ENCODE data around the gene LSM3. TPM values are rescaled to one million over a fixed set of nuclear protein-coding genes. Genes with fewer than 3 reads are reported as not detected.

The LSM3 gene
- total and polyA plus RNA-seq, 2 of the 4 experiments (the other 2 are of a cell fraction): 3.4 to 11.5 TPM

DNA sequence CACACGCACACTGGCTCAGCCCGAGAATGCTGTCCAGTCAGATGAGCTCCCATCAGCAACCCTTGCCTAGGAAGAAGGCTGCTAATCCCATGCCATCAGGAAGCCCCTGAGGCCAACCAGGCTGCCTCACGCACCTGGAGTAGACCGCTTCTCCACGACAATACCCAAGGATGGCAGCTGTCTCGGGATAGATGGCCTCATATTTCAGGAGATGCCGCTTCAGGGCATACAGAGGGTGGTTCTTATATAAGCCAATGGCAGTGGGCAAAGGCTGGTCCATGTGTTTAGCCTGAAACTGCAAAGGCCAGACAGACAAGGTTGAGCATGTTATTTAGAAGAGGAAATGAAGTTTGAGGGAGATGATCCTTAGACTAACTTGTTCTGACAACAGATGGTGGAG is 22.4 kb upstream of the LSM3 start:
- no CpG with 5 or more reads among the region's 7 CpGs for WGBS, 2 experiments (ENCODE audit: extremely low coverage in 2 of 2, insufficient read length in 1 of 2)
- no peak overlapping the region for H3K56ac ChIP-seq (ENCODE audit: extremely low read depth, insufficient read depth, low read length)
- peaks cover 71% of the 10 kb centered on the region for H3K36me3 ChIP-seq (ENCODE audit: control insufficient read depth, insufficient read depth, low read length)

More for the DNA sequence above, 22.4 kb upstream of the LSM3 start:
- H3K27ac ChIP-seq (ENCODE audit: insufficient read depth, low read length): no peak overlapping the region
- H2AK5ac ChIP-seq (ENCODE audit: low read depth, low read length): no peak overlapping the region
- TF ChIP-seq MXI1 (IDR thresholded peaks at IDR 0.05; ENCODE audit: borderline replicate concordance, low read depth, low read length) (no peak), SMC3 (IDR thresholded peaks at IDR 0.05; ENCODE audit: low read depth, low read length) (no peak), RFX5 (IDR thresholded peaks at IDR 0.05; ENCODE audit: low read depth, low read length) (no peak), FOS (IDR thresholded peaks at IDR 0.05; ENCODE audit: low read depth, low read length) (no peak), MAFK (IDR thresholded peaks at IDR 0.05; ENCODE audit: low read depth, low read length) (no peak), CEBPB (IDR thresholded peaks at IDR 0.05; ENCODE audit: low read depth, low read length) (no peak), MAZ (IDR thresholded peaks at IDR 0.05; ENCODE audit: borderline replicate concordance, low read depth, low read length) (no peak), BHLHE40 (IDR thresholded peaks at IDR 0.05; ENCODE audit: low read depth, low read length) (no peak), CHD1 (IDR thresholded peaks at IDR 0.05; ENCODE audit: low read depth, low read length) (no peak), POLR2A (IDR thresholded peaks at IDR 0.05; ENCODE audit: low read depth, low read length) (no peak), RAD21 (IDR thresholded peaks at IDR 0.05; ENCODE audit: low read length) (no peak), RCOR1 (IDR thresholded peaks at IDR 0.05; ENCODE audit: insufficient replicate concordance, low read length) (no peak), NFE2L2 (IDR thresholded peaks at IDR 0.05; ENCODE audit: low read depth, low read length) (no peak)
- TF ChIP-seq, protein P1, sequence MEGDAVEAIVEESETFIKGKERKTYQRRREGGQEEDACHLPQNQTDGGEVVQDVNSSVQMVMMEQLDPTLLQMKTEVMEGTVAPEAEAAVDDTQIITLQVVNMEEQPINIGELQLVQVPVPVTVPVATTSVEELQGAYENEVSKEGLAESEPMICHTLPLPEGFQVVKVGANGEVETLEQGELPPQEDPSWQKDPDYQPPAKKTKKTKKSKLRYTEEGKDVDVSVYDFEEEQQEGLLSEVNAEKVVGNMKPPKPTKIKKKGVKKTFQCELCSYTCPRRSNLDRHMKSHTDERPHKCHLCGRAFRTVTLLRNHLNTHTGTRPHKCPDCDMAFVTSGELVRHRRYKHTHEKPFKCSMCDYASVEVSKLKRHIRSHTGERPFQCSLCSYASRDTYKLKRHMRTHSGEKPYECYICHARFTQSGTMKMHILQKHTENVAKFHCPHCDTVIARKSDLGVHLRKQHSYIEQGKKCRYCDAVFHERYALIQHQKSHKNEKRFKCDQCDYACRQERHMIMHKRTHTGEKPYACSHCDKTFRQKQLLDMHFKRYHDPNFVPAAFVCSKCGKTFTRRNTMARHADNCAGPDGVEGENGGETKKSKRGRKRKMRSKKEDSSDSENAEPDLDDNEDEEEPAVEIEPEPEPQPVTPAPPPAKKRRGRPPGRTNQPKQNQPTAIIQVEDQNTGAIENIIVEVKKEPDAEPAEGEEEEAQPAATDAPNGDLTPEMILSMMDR (conservative IDR thresholded peaks at IDR 0.05; ENCODE audit: low read depth, low read length): no peak
- TF ChIP-seq, protein P2, sequence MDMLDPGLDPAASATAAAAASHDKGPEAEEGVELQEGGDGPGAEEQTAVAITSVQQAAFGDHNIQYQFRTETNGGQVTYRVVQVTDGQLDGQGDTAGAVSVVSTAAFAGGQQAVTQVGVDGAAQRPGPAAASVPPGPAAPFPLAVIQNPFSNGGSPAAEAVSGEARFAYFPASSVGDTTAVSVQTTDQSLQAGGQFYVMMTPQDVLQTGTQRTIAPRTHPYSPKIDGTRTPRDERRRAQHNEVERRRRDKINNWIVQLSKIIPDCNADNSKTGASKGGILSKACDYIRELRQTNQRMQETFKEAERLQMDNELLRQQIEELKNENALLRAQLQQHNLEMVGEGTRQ (IDR thresholded peaks at IDR 0.05; ENCODE audit: low read depth, low read length): no peak
- TF ChIP-seq, protein P3, sequence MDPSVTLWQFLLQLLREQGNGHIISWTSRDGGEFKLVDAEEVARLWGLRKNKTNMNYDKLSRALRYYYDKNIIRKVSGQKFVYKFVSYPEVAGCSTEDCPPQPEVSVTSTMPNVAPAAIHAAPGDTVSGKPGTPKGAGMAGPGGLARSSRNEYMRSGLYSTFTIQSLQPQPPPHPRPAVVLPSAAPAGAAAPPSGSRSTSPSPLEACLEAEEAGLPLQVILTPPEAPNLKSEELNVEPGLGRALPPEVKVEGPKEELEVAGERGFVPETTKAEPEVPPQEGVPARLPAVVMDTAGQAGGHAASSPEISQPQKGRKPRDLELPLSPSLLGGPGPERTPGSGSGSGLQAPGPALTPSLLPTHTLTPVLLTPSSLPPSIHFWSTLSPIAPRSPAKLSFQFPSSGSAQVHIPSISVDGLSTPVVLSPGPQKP (IDR thresholded peaks at IDR 0.05; ENCODE audit: borderline replicate concordance, low read depth, low read length): no peak
- no peak overlapping the region for H2AFZ ChIP-seq (replicated peaks; ENCODE audit: low read length, poor library complexity)
- H3K4me3 ChIP-seq (ENCODE audit: insufficient read depth, low read depth, low read length): no peak overlapping the region
- intact Hi-C loops (cut with micrococcal nuclease): no loop called here
- H3K4me2 ChIP-seq (ENCODE audit: low read depth, low read length): no peak overlapping the region
- ATAC-seq (ENCODE audit: low read depth) (no peak), DNase-seq (no peak)
- dilution Hi-C loops (cut with HindIII; ENCODE audit: low sequenced_read_pairs, unreplicated experiment): no loop called here
- no peak overlapping the region for H2BK120ac ChIP-seq (ENCODE audit: low read depth, low read length)
- ChIA-PET POLR2A (ENCODE audit: unreplicated experiment) (no interaction called here), CTCF (no interaction called here)
- no peak overlapping the region for H4K5ac ChIP-seq (ENCODE audit: low read depth, low read length)
- no peak overlapping the region for H4K8ac ChIP-seq (ENCODE audit: low read depth in 2 of 2, low read length in 2 of 2)
- no peaks in the 10 kb centered on the region for H4K20me1 ChIP-seq (ENCODE audit: insufficient read depth, low read length)
- H3K18ac ChIP-seq (ENCODE audit: low read depth, low read length): no peak overlapping the region
- peaks cover 25 to 40% of the 10 kb centered on the region in 2 experiments for H3K79me1 ChIP-seq (ENCODE audit: low read depth in 1 of 2, low read length in 2 of 2)
- BruUV-seq (replicated peaks): no TSS peak
- no peak overlapping the region for H3K4ac ChIP-seq (ENCODE audit: low read depth, low read length)
- no peak overlapping the region for H2AK9ac ChIP-seq (replicated peaks; ENCODE audit: low read depth, low read length, poor library complexity)
- H2BK5ac ChIP-seq (ENCODE audit: low read depth, low read length, poor library complexity, severe bottlenecking): no peak overlapping the region
- no peaks in the 10 kb centered on the region for H3K4me1 ChIP-seq (ENCODE audit: control insufficient read depth, insufficient read depth, low read length)
- H3K14ac ChIP-seq (replicated peaks; ENCODE audit: low read depth, low read length): no peak overlapping the region
- H3K9me1 ChIP-seq (ENCODE audit: insufficient read depth, low read length): peaks cover 2% of the 10 kb centered on the region; the same call in 1 of the 2 replicates
- no peaks in the 10 kb centered on the region for H3K27me3 ChIP-seq (ENCODE audit: control insufficient read depth, insufficient read depth, low read length)
- H3K9me3 ChIP-seq (ENCODE audit: control insufficient read depth, insufficient read depth, low read length): no peaks in the 10 kb centered on the region
- no peak overlapping the region for H2BK20ac ChIP-seq (ENCODE audit: low read depth, low read length)
- no peak overlapping the region for H3K23ac ChIP-seq (ENCODE audit: low read depth, low read length)
- no peak overlapping the region for H3K9ac ChIP-seq (ENCODE audit: low read depth, low read length)
- in situ Hi-C loops (cut with MboI; ENCODE audit: low sequenced_read_pairs): no loop called here
- H2BK15ac ChIP-seq (ENCODE audit: low read depth, low read length): no peak overlapping the region
- H4K91ac ChIP-seq (ENCODE audit: insufficient read depth, low read depth, low read length): no peak overlapping the region
